GM23338 (cell line): ENCODE data around the gene KYAT1. TPM values are rescaled to one million over a fixed set of nuclear protein-coding genes. Genes with fewer than 3 reads are reported as not detected.
A peak's percentile ranks its signal among the peaks of the same experiment; 100 is the strongest.

Source experiments
- ATAC-seq: fragments of 200-7000 bp; cut with Tn5 transposase; 3 replicates; pipeline ENCODE4 v1.9.1; 2020
- DNase-seq: peaks from one replicate; pipeline ENCODE4 v3.0.0-alpha.2; 2015; ENCODE audit warnings: low spot score
- H2AFZ ChIP-seq: fragments of 200-600 bp; sonication (generic); 2 replicates; pipeline ENCODE4 v1.8.0; 2016; ENCODE audit warnings: antibody characterized with exemption, mild to moderate bottlenecking, moderate library complexity
- H3F3A ChIP-seq: fragments of 200-600 bp; sonication (generic); replicated peaks from 2 replicates; pipeline ENCODE4 v1.8.0; 2017; ENCODE audit warnings: antibody characterized with exemption, mixed run types, low read depth
- H3K27ac ChIP-seq: fragments of 200-600 bp; sonication (generic); 2 replicates; pipeline ENCODE4 v1.6.1; 2016; ENCODE audit warnings: low read depth
- H3K27me3 ChIP-seq: fragments of 200-600 bp; sonication (generic); 2 replicates; pipeline ENCODE4 v1.8.0; 2016; ENCODE audit warnings: mild to moderate bottlenecking, mixed run types, moderate library complexity; ENCODE audit not compliant: insufficient read depth
- H3K36me3 ChIP-seq: fragments of 200-600 bp; sonication (generic); 2 replicates; pipeline ENCODE4 v1.8.0; 2016; ENCODE audit warnings: mild to moderate bottlenecking; ENCODE audit not compliant: insufficient read depth
- H3K4me1 ChIP-seq: fragments of 200-600 bp; sonication (generic); 2 replicates; pipeline ENCODE4 v1.8.0; 2016; ENCODE audit warnings: mild to moderate bottlenecking, moderate library complexity; ENCODE audit not compliant: insufficient read depth
- H3K4me2 ChIP-seq: fragments of 200-600 bp; sonication (generic); 2 replicates; pipeline ENCODE4 v1.7.1; 2017; ENCODE audit warnings: mixed run types
- H3K4me3 ChIP-seq: fragments of 200-600 bp; sonication (generic); 2 replicates; pipeline ENCODE4 v1.6.1; 2016; ENCODE audit warnings: mixed run types
- H3K79me2 ChIP-seq: fragments of 200-600 bp; sonication (generic); replicated peaks from 2 replicates; pipeline ENCODE4 v1.8.0; 2017; ENCODE audit warnings: mild to moderate bottlenecking; ENCODE audit not compliant: insufficient read depth
- H3K9me2 ChIP-seq: fragments of 200-600 bp; sonication (generic); 2 replicates; pipeline ENCODE4 v1.8.0; 2017; ENCODE audit not compliant: insufficient read depth
- H4K20me1 ChIP-seq: fragments of 200-600 bp; sonication (generic); replicated peaks from 2 replicates; pipeline ENCODE4 v1.8.0; 2017; ENCODE audit warnings: mild to moderate bottlenecking; ENCODE audit not compliant: insufficient read depth
- H3K27ac Mint-ChIP-seq: 2 replicates; pipeline ENCODE4 v1.8.0; 2020; ENCODE audit warnings: inconsistent platforms, mild to moderate bottlenecking, moderate library complexity, mixed read lengths
- H3K27me3 Mint-ChIP-seq: 3 replicates; pipeline ENCODE4 v1.8.0; 2022; ENCODE audit warnings: low read depth, mild to moderate bottlenecking, moderate library complexity, mixed read lengths, inconsistent platforms; ENCODE audit not compliant: insufficient read depth, poor library complexity
- H3K36me3 Mint-ChIP-seq: 3 replicates; pipeline ENCODE4 v1.8.0; 2021; ENCODE audit warnings: low read depth, mild to moderate bottlenecking, inconsistent platforms, moderate library complexity, mixed read lengths
- H3K4me1 Mint-ChIP-seq: 3 replicates; pipeline ENCODE4 v1.8.0; 2020; ENCODE audit warnings: mild to moderate bottlenecking, inconsistent platforms, mixed read lengths
- H3K4me3 Mint-ChIP-seq: 3 replicates; pipeline ENCODE4 v1.8.0; 2021; ENCODE audit warnings: moderate library complexity, mild to moderate bottlenecking, inconsistent platforms, mixed read lengths
- H3K9me3 Mint-ChIP-seq: 3 replicates; pipeline ENCODE4 v1.8.0; 2020; ENCODE audit warnings: moderate library complexity, mild to moderate bottlenecking, inconsistent platforms, mixed read lengths
- CREB1 ChIP-seq: fragments of 250-450 bp; sonication (Bioruptor Pico); IDR thresholded peaks from 2 replicates; pipeline ENCODE4 v1.5.0; 2020; ENCODE audit warnings: low read depth, mild to moderate bottlenecking, moderate library complexity
- ETS1 ChIP-seq: IDR thresholded peaks from 2 replicates; pipeline ENCODE4 v1.6.1; 2016; ENCODE audit warnings: antibody characterized with exemption
- EZH2 ChIP-seq: fragments of 200-600 bp; sonication (generic); IDR thresholded peaks from one replicate; pipeline ENCODE4 v1.8.0; 2017; ENCODE audit warnings: antibody characterized with exemption, mild to moderate bottlenecking, low read depth; ENCODE audit not compliant: unreplicated experiment
- EZH2phosphoT487 ChIP-seq: fragments of 200-600 bp; sonication (generic); IDR thresholded peaks from one replicate; pipeline ENCODE4 v1.8.1; 2018; ENCODE audit warnings: antibody characterized with exemption; ENCODE audit not compliant: unreplicated experiment
- JUNB ChIP-seq: IDR thresholded peaks from one replicate; pipeline ENCODE4 v1.6.1; 2016; ENCODE audit warnings: antibody characterized with exemption; ENCODE audit not compliant: unreplicated experiment
- NANOG ChIP-seq: IDR thresholded peaks from 2 replicates; pipeline ENCODE4 v1.6.1; 2016; ENCODE audit warnings: antibody characterized with exemption, borderline replicate concordance
- POLR2AphosphoS5 ChIP-seq: IDR thresholded peaks from 2 replicates; pipeline ENCODE4 v1.6.1; 2016; ENCODE audit warnings: antibody characterized with exemption, low read depth
- REST ChIP-seq: IDR thresholded peaks from one replicate; pipeline ENCODE4 v1.6.1; 2018; ENCODE audit warnings: antibody characterized with exemption; ENCODE audit not compliant: unreplicated experiment
- STAT1 ChIP-seq: IDR thresholded peaks from one replicate; pipeline ENCODE4 v1.6.1; 2016; ENCODE audit warnings: antibody characterized with exemption; ENCODE audit not compliant: unreplicated experiment
- ZNF114 ChIP-seq: fragments of 250-450 bp; sonication (Bioruptor Pico); IDR thresholded peaks from 2 replicates; pipeline ENCODE4 v1.5.0; 2020; ENCODE audit warnings: mild to moderate bottlenecking, moderate library complexity
- ZNF331 ChIP-seq: fragments of 250-450 bp; sonication (Bioruptor Pico); IDR thresholded peaks from 2 replicates; pipeline ENCODE4 v1.5.0; 2020; ENCODE audit warnings: low read depth, mild to moderate bottlenecking, moderate library complexity
- polyA plus RNA-seq: library from polyadenylated mRNA; unstranded; fragments of >200 nt; fragmentation: Nextera tagmentation; extraction: Ambion mirVana; gene quantifications from 2 replicates; pipeline ENCODE4 v1.2.1, GENCODE V29; 2016
- total RNA-seq: library from RNA; depleted of rRNA; stranded (reverse); fragments of >200 nt; shearing (Covaris generic); gene quantifications from 2 replicates; pipeline ENCODE4 v1.2.3, GENCODE V29; 2014
- TF ChIP-seq, protein P1 (sequence below): fragments of 250-450 bp; sonication (Bioruptor Pico); IDR thresholded peaks from 2 replicates; pipeline ENCODE4 v1.5.0; 2020; ENCODE audit warnings: mild to moderate bottlenecking, moderate library complexity
- TF ChIP-seq, protein P2 (sequence below), 2 experiments: fragments of 200-600 bp in 1 of 2; sonication (generic) in 1 of 2; conservative IDR thresholded peaks; 2 replicates each; pipeline versions ENCODE4 v1.5.1 to v1.6.1; 2016 to 2017; ENCODE audit warnings: antibody characterized with exemption in 2 of 2, low read depth in 2 of 2, mild to moderate bottlenecking in 2 of 2, moderate library complexity in 1 of 2

The KYAT1 gene
- total and polyA plus RNA-seq, 2 experiments from 2014 or later, result 26.1 to 34.0 TPM

DNA sequence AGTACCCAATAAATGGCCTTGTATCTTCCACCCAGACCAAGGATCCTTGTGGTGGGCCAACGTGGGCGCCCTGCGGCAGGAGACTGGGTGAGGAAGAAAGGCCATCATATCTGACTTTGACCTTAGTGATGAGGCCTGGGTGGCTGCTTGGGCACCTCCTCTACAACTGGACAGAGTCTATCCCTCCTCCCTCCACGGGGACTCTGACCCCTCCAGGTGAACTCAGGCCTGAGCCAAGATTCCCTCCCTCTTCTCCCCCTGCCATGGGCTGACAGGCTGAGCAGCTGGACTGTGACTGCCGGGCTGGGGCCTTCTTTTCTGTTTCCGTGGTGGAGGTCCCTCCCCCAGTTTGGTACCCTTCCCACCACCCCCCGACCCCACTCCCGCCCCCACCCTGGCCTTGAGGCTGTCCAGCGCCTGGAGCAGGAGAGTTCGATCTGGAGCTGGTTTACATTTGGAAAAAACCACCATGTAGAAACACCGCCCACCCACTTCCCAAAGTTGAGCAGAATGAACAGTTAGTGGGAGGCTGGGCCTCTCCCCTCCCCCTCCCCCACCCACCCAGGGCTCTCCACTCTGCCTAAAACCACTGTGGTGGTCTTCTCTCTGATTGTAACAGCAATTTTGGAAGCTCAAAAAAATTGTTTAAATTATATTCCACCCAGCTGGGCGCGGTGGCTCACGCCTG, 37.8 kb upstream of the KYAT1 start:
- Mint-ChIP-seq H3K27ac (0 out of 2 replicates have a peak overlapping the region, but pooled peaks have one; percentile 72), H3K9me3 (no peaks in the 10 kb centered on the region), H3K4me1 (peaks cover 16% of the 10 kb centered on the region), H3K36me3 (peaks cover 27% of the 10 kb centered on the region), H3K27me3 (peaks cover 12% of the 10 kb centered on the region), H3K4me3 (no peak overlapping the region)
- H3K4me3 ChIP-seq, result no peak overlapping the region
- no peak for ATAC-seq
- no peaks in the 10 kb centered on the region for H3K9me2 ChIP-seq
- DNase-seq, result no peak
- no peak overlapping the region for H3K27ac ChIP-seq
- no peaks in the 10 kb centered on the region for H3K27me3 ChIP-seq
- H3K4me2 ChIP-seq, result no peak overlapping the region
- no peak for TF ChIP-seq REST
- no peak for TF ChIP-seq ZNF331 (CRISPR knock-in tag)
- no peak for TF ChIP-seq STAT1
- TF ChIP-seq, protein P1, sequence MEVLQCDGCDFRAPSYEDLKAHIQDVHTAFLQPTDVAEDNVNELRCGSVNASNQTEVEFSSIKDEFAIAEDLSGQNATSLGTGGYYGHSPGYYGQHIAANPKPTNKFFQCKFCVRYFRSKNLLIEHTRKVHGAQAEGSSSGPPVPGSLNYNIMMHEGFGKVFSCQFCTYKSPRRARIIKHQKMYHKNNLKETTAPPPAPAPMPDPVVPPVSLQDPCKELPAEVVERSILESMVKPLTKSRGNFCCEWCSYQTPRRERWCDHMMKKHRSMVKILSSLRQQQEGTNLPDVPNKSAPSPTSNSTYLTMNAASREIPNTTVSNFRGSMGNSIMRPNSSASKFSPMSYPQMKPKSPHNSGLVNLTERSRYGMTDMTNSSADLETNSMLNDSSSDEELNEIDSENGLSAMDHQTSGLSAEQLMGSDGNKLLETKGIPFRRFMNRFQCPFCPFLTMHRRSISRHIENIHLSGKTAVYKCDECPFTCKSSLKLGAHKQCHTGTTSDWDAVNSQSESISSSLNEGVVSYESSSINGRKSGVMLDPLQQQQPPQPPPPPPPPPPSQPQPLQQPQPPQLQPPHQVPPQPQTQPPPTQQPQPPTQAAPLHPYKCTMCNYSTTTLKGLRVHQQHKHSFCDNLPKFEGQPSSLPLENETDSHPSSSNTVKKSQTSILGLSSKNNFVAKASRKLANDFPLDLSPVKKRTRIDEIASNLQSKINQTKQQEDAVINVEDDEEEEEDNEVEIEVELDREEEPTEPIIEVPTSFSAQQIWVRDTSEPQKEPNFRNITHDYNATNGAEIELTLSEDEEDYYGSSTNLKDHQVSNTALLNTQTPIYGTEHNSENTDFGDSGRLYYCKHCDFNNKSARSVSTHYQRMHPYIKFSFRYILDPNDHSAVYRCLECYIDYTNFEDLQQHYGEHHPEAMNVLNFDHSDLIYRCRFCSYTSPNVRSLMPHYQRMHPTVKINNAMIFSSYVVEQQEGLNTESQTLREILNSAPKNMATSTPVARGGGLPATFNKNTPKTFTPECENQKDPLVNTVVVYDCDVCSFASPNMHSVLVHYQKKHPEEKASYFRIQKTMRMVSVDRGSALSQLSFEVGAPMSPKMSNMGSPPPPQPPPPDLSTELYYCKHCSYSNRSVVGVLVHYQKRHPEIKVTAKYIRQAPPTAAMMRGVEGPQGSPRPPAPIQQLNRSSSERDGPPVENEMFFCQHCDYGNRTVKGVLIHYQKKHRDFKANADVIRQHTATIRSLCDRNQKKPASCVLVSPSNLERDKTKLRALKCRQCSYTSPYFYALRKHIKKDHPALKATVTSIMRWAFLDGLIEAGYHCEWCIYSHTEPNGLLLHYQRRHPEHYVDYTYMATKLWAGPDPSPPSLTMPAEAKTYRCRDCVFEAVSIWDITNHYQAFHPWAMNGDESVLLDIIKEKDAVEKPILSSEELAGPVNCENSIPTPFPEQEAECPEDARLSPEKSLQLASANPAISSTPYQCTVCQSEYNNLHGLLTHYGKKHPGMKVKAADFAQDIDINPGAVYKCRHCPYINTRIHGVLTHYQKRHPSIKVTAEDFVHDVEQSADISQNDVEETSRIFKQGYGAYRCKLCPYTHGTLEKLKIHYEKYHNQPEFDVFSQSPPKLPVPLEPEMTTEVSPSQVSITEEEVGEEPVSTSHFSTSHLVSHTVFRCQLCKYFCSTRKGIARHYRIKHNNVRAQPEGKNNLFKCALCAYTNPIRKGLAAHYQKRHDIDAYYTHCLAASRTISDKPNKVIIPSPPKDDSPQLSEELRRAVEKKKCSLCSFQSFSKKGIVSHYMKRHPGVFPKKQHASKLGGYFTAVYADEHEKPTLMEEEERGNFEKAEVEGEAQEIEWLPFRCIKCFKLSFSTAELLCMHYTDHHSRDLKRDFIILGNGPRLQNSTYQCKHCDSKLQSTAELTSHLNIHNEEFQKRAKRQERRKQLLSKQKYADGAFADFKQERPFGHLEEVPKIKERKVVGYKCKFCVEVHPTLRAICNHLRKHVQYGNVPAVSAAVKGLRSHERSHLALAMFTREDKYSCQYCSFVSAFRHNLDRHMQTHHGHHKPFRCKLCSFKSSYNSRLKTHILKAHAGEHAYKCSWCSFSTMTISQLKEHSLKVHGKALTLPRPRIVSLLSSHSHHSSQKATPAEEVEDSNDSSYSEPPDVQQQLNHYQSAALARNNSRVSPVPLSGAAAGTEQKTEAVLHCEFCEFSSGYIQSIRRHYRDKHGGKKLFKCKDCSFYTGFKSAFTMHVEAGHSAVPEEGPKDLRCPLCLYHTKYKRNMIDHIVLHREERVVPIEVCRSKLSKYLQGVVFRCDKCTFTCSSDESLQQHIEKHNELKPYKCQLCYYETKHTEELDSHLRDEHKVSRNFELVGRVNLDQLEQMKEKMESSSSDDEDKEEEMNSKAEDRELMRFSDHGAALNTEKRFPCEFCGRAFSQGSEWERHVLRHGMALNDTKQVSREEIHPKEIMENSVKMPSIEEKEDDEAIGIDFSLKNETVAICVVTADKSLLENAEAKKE, result no peak
- no peak for TF ChIP-seq JUNB
- TF ChIP-seq, protein P2, sequence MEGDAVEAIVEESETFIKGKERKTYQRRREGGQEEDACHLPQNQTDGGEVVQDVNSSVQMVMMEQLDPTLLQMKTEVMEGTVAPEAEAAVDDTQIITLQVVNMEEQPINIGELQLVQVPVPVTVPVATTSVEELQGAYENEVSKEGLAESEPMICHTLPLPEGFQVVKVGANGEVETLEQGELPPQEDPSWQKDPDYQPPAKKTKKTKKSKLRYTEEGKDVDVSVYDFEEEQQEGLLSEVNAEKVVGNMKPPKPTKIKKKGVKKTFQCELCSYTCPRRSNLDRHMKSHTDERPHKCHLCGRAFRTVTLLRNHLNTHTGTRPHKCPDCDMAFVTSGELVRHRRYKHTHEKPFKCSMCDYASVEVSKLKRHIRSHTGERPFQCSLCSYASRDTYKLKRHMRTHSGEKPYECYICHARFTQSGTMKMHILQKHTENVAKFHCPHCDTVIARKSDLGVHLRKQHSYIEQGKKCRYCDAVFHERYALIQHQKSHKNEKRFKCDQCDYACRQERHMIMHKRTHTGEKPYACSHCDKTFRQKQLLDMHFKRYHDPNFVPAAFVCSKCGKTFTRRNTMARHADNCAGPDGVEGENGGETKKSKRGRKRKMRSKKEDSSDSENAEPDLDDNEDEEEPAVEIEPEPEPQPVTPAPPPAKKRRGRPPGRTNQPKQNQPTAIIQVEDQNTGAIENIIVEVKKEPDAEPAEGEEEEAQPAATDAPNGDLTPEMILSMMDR (conservative IDR thresholded peaks at IDR 0.05; ENCODE audit: low read depth in 2 of 2), result no peak
- TF ChIP-seq ZNF114 (CRISPR knock-in tag), result no peak
- no peak for TF ChIP-seq EZH2phosphoT487
- no peak for TF ChIP-seq NANOG
- TF ChIP-seq ETS1, result no peak
- TF ChIP-seq EZH2, result no peak
- TF ChIP-seq POLR2AphosphoS5, result no peak
- TF ChIP-seq CREB1 (CRISPR knock-in tag), result no peak
- H4K20me1 ChIP-seq, result no peaks in the 10 kb centered on the region
- no peaks in the 10 kb centered on the region; the same call in 1 of the 2 replicates for H3K36me3 ChIP-seq
- H2AFZ ChIP-seq, result no peak overlapping the region
- peaks cover 9% of the 10 kb centered on the region for H3K4me1 ChIP-seq
- no peaks in the 10 kb centered on the region for H3K79me2 ChIP-seq
- H3F3A ChIP-seq, result peaks cover 12% of the 10 kb centered on the region; the same call in 1 of the 2 replicates
